Spleen (tissue), 7 donors: Measurements from ENCODE around the gene MYOF.

Experiments
- CTCF ChIP-seq, 11 experiments: fragments of 200-600 bp in 7 of 11; fragments of 450-650 bp in 4 of 11; sonication (generic) in 4 of 11; IDR thresholded peaks in 8 of 11; conservative IDR thresholded peaks in 3 of 11; 1 replicate in 7 of 11; 2 replicates in 4 of 11; pipeline versions ENCODE4 v1.4.0 to v1.8.0; 2016 to 2021; ENCODE audit warnings: antibody characterized with exemption in 11 of 11, inconsistent platforms in 4 of 11, mild to moderate bottlenecking in 1 of 11
- POLR2A ChIP-seq, 3 donors: fragments of 450-650 bp; IDR thresholded peaks; one replicate each; pipeline ENCODE4 v1.5.1; 2017; ENCODE audit warnings: antibody characterized with exemption in 3 of 3, mild to moderate bottlenecking in 1 of 3
- donor health status: DM: no; HTN: no; CAD: no; lungs with moderate emphysema.
- donor health status: DM: no; HTN: no; CAD: no.
- donor health status: DM: no; HTN: no; CAD: no.

GRCh38 chr10:93412801-93413200, 69.3 kb downstream of the MYOF start:
- no peak for TF ChIP-seq POLR2A (IDR thresholded peaks at IDR 0.05)
- TF ChIP-seq CTCF (IDR thresholded peaks at IDR 0.05 in 8 of 11, conservative IDR thresholded peaks at IDR 0.05 in 3 of 11) = no peak
